Neuronal stem cell (in vitro differentiated cells): ENCODE data around the gene DPH1.

Source experiments
- DNase-seq: peaks from one replicate; pipeline ENCODE4 v3.0.0-alpha.2; 2013; ENCODE audit warnings: low spot score
- H2AFZ ChIP-seq: one replicate; pipeline ENCODE4 v1.6.1; 2013; ENCODE audit warnings: mild to moderate bottlenecking, low read length, inconsistent platforms
- H2AK5ac ChIP-seq: 2 replicates; pipeline ENCODE4 v1.6.1; 2013; ENCODE audit warnings: low read depth, mild to moderate bottlenecking, inconsistent platforms, low read length, moderate library complexity, mixed read lengths
- H2BK120ac ChIP-seq: 2 replicates; pipeline ENCODE4 v1.6.1; 2013; ENCODE audit warnings: low read depth, mild to moderate bottlenecking, inconsistent platforms, low read length, moderate library complexity, mixed read lengths
- H2BK12ac ChIP-seq: one replicate; pipeline ENCODE4 v1.6.1; 2013; ENCODE audit warnings: low read length, inconsistent platforms
- H2BK15ac ChIP-seq: 2 replicates; pipeline ENCODE4 v1.6.1; 2013; ENCODE audit warnings: mild to moderate bottlenecking, low read length, inconsistent platforms, mixed read lengths
- H2BK5ac ChIP-seq: one replicate; pipeline ENCODE4 v1.6.1; 2013; ENCODE audit warnings: inconsistent platforms, mild to moderate bottlenecking, low read length, moderate library complexity
- H3K14ac ChIP-seq: one replicate; pipeline ENCODE4 v1.6.1; 2013; ENCODE audit warnings: low read length, inconsistent platforms
- H3K18ac ChIP-seq: 2 replicates; pipeline ENCODE4 v1.6.1; 2013; ENCODE audit warnings: low read length, inconsistent platforms
- H3K23ac ChIP-seq: 2 replicates; pipeline ENCODE4 v1.6.1; 2013; ENCODE audit warnings: low read depth, mild to moderate bottlenecking, mixed read lengths, low read length, inconsistent platforms; ENCODE audit not compliant: poor library complexity
- H3K27ac ChIP-seq: replicated peaks from 3 replicates; pipeline ENCODE4 v1.5.1; 2013; ENCODE audit warnings: low read length, inconsistent platforms
- H3K27me3 ChIP-seq, 3 experiments: 2 replicates each; pipeline ENCODE4 v1.6.1; 2013; ENCODE audit warnings: low read length in 3 of 3, mild to moderate bottlenecking in 2 of 3, inconsistent platforms in 1 of 3, low read depth in 1 of 3, mixed read lengths in 1 of 3, moderate library complexity in 1 of 3; ENCODE audit not compliant: control insufficient read depth in 3 of 3, insufficient read depth in 3 of 3
- H3K36me3 ChIP-seq, 2 donors: replicated peaks in 1 of 2; 2 replicates each; pipeline ENCODE4 v1.6.1; 2013; ENCODE audit warnings: low read length in 2 of 2; ENCODE audit not compliant: control insufficient read depth in 2 of 2, insufficient read depth in 2 of 2
- H3K4ac ChIP-seq: 2 replicates; pipeline ENCODE4 v1.6.1; 2013; ENCODE audit warnings: inconsistent platforms, mild to moderate bottlenecking, low read length, moderate library complexity
- H3K4me1 ChIP-seq, 2 donors: 1 replicate in 1 of 2; 2 replicates in 1 of 2; pipeline ENCODE4 v1.6.1; 2013; ENCODE audit warnings: low read length in 2 of 2, low read depth in 1 of 2; ENCODE audit not compliant: control insufficient read depth in 2 of 2, insufficient read depth in 1 of 2
- H3K4me2 ChIP-seq: one replicate; pipeline ENCODE4 v1.6.1; 2013; ENCODE audit warnings: mild to moderate bottlenecking, low read length, inconsistent platforms; ENCODE audit not compliant: insufficient read depth, poor library complexity, severe bottlenecking
- H3K4me3 ChIP-seq, 2 donors: 2 replicates each; pipeline ENCODE4 v1.5.1; 2013; ENCODE audit warnings: low read length in 2 of 2, mild to moderate bottlenecking in 2 of 2, inconsistent platforms in 1 of 2, moderate library complexity in 1 of 2
- H3K79me1 ChIP-seq: one replicate; pipeline ENCODE4 v1.6.1; 2013; ENCODE audit warnings: low read depth, mild to moderate bottlenecking, inconsistent platforms, low read length, moderate library complexity
- H3K9ac ChIP-seq: one replicate; pipeline ENCODE4 v1.6.1; 2013; ENCODE audit warnings: mild to moderate bottlenecking, low read depth, low read length, inconsistent platforms; ENCODE audit not compliant: poor library complexity
- H3K9me3 ChIP-seq, 2 donors: replicated peaks in 1 of 2; 2 replicates each; pipeline versions ENCODE3 to v1.6.1; 2013; ENCODE audit warnings: low read length in 2 of 2, mild to moderate bottlenecking in 2 of 2, inconsistent platforms in 1 of 2, low read depth in 1 of 2, mixed read lengths in 1 of 2, moderate library complexity in 1 of 2; ENCODE audit not compliant: control insufficient read depth in 2 of 2, insufficient read depth in 1 of 2
- H4K8ac ChIP-seq: one replicate; pipeline ENCODE4 v1.6.1; 2013; ENCODE audit warnings: low read depth, mild to moderate bottlenecking, inconsistent platforms, low read length, moderate library complexity
- H4K91ac ChIP-seq: one replicate; pipeline ENCODE4 v1.6.1; 2013; ENCODE audit warnings: low read length, low read depth, mild to moderate bottlenecking, inconsistent platforms; ENCODE audit not compliant: poor library complexity
- WGBS, 2 donors: extraction: QIAGEN DNeasy Blood & Tissue Kit; methylation state at CpG; one replicate each; pipeline ENCODE4 v1.1.7; 2013; ENCODE audit warnings: missing lambda C conversion rate in 2 of 2, mixed read lengths in 1 of 2; ENCODE audit not compliant: insufficient read length in 2 of 2, insufficient replicate concordance in 1 of 2; ENCODE audit errors: extremely low coverage in 2 of 2; 5-methylcytosine and 5-hydroxymethylcytosine counted together

Gene DPH1

DNA sequence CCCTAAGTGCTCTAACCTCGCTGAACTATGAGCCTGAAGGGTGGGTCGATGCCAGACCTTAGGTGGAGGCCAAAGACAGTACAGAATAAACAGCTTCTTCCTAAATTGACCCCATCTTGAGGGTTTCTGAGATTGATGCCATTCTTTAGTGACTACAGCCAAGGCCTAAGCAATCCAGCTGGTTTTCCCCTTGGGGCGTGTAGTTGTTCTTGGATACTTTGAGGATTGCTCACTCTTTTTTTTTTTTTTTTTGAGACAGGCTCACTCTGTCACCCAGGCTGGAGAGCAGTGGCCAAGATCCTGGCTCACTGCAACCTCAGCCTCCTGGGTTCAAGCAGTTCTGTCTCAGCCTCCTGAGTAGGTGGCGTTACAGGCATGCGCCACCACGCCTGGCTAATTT lies 13.8 kb downstream of the DPH1 start:
- no CpG with 5 or more reads among the region's 6 CpGs for WGBS, 2 donors
- H4K8ac ChIP-seq, result no peak overlapping the region
- H3K27me3 ChIP-seq, result peaks cover 0 to 7% (median 1%) of the 10 kb centered on the region in 3 experiments
- no peak overlapping the region for H2BK120ac ChIP-seq
- H3K79me1 ChIP-seq, result peaks cover 2% of the 10 kb centered on the region
- H3K4me1 ChIP-seq, result peaks cover 6 to 13% of the 10 kb centered on the region in 2 donors
- H3K4me2 ChIP-seq, result no peak overlapping the region
- H3K9me3 ChIP-seq, result no peaks in the 10 kb centered on the region
- H3K27ac ChIP-seq, result no peak overlapping the region
- no peak overlapping the region for H3K9ac ChIP-seq
- H3K4me3 ChIP-seq, result no peak overlapping the region
- no peak overlapping the region for H3K4ac ChIP-seq
- no peak overlapping the region for H3K18ac ChIP-seq
- H3K23ac ChIP-seq, result no peak overlapping the region
- H3K14ac ChIP-seq, result no peak overlapping the region
- H2BK5ac ChIP-seq, result no peak overlapping the region
- H3K36me3 ChIP-seq, result peaks cover 10 to 27% of the 10 kb centered on the region in 2 donors
- no peak for DNase-seq
- H2AK5ac ChIP-seq, result no peak overlapping the region
- no peak overlapping the region for H2BK12ac ChIP-seq
- H4K91ac ChIP-seq, result no peak overlapping the region
- H2AFZ ChIP-seq, result no peak overlapping the region
- H2BK15ac ChIP-seq, result no peak overlapping the region

DNA sequence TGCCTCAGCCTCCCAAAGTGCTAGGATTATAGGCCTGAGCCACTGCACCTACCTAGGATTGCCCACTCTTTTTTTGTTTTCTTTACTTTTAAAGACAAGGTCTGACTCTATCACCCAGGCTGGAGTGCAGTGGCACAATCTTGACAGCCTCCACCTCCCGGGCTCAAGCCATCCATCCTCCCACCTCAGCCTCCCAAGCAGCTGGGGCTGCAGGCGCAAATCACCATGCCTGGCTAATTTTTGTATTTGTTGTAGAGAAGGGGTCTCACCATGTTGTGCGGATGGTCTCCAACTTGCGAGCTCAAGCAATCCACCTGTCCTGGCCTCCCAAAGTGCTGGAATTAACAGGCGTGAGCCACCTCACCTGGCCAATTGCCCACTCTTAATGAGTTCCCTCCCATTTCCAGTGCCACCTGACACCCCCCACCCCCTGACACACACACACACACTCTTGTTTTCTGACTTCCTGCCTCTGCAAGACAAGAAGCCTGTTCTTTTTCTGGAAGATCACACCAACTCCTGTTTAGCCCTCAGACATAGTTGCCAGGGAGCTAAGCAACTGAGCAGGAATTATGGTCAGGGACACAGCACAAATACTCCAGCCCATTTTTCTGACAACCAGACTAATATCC lies 14.4 kb downstream of the DPH1 start:
- no peak overlapping the region for H4K8ac ChIP-seq
- WGBS, 2 donors, result no CpG with 5 or more reads among the region's 5 CpGs
- H3K4me3 ChIP-seq, result no peak overlapping the region
- no peak overlapping the region for H2AK5ac ChIP-seq
- no peak overlapping the region for H2BK5ac ChIP-seq
- no peaks in the 10 kb centered on the region for H3K9me3 ChIP-seq
- H3K27ac ChIP-seq, result no peak overlapping the region
- H3K18ac ChIP-seq, result no peak overlapping the region
- H3K4me1 ChIP-seq, result peaks cover 9 to 18% of the 10 kb centered on the region in 2 donors
- no peak overlapping the region for H3K4me2 ChIP-seq
- H3K4ac ChIP-seq, result no peak overlapping the region
- H2AFZ ChIP-seq, result no peak overlapping the region
- no peak for DNase-seq
- H2BK12ac ChIP-seq, result no peak overlapping the region
- no peak overlapping the region for H2BK15ac ChIP-seq
- peaks cover 10 to 27% of the 10 kb centered on the region in 2 donors for H3K36me3 ChIP-seq
- peaks cover 0 to 11% (median 2%) of the 10 kb centered on the region in 3 experiments for H3K27me3 ChIP-seq
- H2BK120ac ChIP-seq, result no peak overlapping the region
- H3K79me1 ChIP-seq, result peaks cover 2% of the 10 kb centered on the region
- H4K91ac ChIP-seq, result no peak overlapping the region
- H3K9ac ChIP-seq, result no peak overlapping the region
- no peak overlapping the region for H3K14ac ChIP-seq
- no peak overlapping the region for H3K23ac ChIP-seq

DNA sequence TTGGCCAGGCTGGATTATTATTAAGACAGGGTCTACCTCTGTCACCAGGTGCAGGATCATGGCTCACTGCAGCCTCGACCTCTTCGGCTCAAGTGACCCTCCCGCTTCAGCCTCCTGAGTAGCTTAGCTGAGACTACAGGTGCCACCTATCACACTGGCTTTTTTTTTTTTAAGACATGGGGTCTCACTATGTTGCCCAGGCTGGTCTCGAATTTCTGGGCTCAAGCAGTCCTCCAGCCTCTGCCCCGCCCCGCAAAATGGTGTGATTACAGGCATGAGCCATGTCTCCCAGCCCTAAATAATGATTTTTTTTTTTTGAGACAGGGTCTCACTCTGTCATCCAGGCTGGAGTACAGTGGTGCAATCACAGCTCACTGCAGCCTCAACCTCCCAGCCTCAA lies 17.6 kb downstream of the DPH1 start:
- Histone ChIP-seq H4K91ac (no peak overlapping the region), H3K4me3 (no peak overlapping the region), H2BK15ac (no peak overlapping the region), H3K18ac (no peak overlapping the region), H3K79me1 (peaks cover 2% of the 10 kb centered on the region), H3K14ac (no peak overlapping the region), H3K4ac (no peak overlapping the region), H2AFZ (no peak overlapping the region), H2BK120ac (no peak overlapping the region), H3K27me3 (peaks cover 4 to 33% (median 14%) of the 10 kb centered on the region in 3 experiments), H3K23ac (no peak overlapping the region), H4K8ac (no peak overlapping the region), H3K9ac (no peak overlapping the region), H3K4me1 (peaks cover 4 to 23% of the 10 kb centered on the region in 2 donors), H2BK12ac (no peak overlapping the region), H3K4me2 (no peak overlapping the region), H3K27ac (no peak overlapping the region), H2BK5ac (no peak overlapping the region), H3K9me3 (no peaks in the 10 kb centered on the region), H3K36me3 (peaks cover 5 to 27% of the 10 kb centered on the region in 2 donors), H2AK5ac (no peak overlapping the region)
- no CpG with 5 or more reads among the region's 6 CpGs for WGBS, 2 donors
- DNase-seq, result no peak

DNA sequence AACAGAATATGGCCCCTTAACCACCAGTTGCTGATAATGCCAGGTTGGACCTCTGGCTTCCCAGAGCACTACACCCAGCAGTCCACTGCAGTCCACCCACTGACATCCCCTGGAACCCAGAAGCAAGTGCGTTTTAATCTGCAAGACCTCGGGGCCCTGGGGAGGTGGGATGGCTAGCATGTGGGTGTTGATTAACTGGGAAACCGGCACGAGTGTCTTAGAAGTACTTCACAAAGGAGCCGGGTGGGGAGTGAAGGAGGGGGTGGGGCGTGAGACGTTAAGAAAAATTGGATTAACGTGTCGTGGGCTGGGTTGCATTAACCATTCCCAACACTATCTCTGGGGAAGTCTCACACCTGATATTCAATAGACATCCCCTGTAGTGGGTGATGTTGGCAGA lies 18.9 kb downstream of the DPH1 start:
- Histone ChIP-seq H3K18ac (no peak overlapping the region), H3K4me2 (peak overlapping the region; percentile 97), H2AK5ac (no peak overlapping the region), H2BK12ac (no peak overlapping the region), H3K27ac (no peak overlapping the region), H2BK5ac (no peak overlapping the region), H3K23ac (no peak overlapping the region), H3K4me3 (peak overlapping the region in 1 of 2 donors; percentile 84), H2AFZ (no peak overlapping the region), H3K14ac (no peak overlapping the region), H4K8ac (no peak overlapping the region), H2BK120ac (no peak overlapping the region), H3K79me1 (peaks cover 2% of the 10 kb centered on the region), H3K4me1 (peaks cover 7 to 21% of the 10 kb centered on the region in 2 donors), H2BK15ac (no peak overlapping the region), H4K91ac (no peak overlapping the region), H3K27me3 (peaks cover 4 to 43% (median 20%) of the 10 kb centered on the region in 3 experiments), H3K9ac (no peak overlapping the region), H3K4ac (no peak overlapping the region), H3K9me3 (no peaks in the 10 kb centered on the region), H3K36me3 (peaks cover 1 to 16% of the 10 kb centered on the region in 2 donors)
- no CpG with 5 or more reads among the region's 9 CpGs for WGBS, 2 donors
- no peak for DNase-seq
